ENCODE results near the gene VAT1L.

DNA sequence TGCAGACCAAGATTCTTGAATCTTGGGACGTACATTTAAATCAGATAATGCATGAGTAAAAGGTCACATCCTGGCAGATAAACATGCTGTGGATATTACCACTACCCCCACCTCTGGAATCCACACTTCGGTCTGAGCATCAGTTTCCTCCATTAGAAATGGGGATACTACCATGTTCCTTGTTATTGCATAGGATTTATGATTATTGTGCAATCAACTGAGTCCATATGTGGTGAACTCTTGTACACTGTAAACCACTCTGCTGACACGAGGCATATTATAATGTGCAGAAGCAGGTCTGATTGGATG is 108.7 kb downstream of the VAT1L start:
- TF ChIP-seq, protein P1, sequence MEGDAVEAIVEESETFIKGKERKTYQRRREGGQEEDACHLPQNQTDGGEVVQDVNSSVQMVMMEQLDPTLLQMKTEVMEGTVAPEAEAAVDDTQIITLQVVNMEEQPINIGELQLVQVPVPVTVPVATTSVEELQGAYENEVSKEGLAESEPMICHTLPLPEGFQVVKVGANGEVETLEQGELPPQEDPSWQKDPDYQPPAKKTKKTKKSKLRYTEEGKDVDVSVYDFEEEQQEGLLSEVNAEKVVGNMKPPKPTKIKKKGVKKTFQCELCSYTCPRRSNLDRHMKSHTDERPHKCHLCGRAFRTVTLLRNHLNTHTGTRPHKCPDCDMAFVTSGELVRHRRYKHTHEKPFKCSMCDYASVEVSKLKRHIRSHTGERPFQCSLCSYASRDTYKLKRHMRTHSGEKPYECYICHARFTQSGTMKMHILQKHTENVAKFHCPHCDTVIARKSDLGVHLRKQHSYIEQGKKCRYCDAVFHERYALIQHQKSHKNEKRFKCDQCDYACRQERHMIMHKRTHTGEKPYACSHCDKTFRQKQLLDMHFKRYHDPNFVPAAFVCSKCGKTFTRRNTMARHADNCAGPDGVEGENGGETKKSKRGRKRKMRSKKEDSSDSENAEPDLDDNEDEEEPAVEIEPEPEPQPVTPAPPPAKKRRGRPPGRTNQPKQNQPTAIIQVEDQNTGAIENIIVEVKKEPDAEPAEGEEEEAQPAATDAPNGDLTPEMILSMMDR (IDR thresholded peaks at IDR 0.05; ENCODE audit: poor library complexity): no peak
- no peak for TF ChIP-seq EZH2phosphoT487 (IDR thresholded peaks at IDR 0.05; ENCODE audit: low read depth, severe bottlenecking, unreplicated experiment)
- TF ChIP-seq EZH2 (IDR thresholded peaks at IDR 0.05; ENCODE audit: borderline replicate concordance): no peak
